Right lobe of liver (tissue), 4 donors: Measurements from ENCODE around the gene OSBPL5.

Experiments
- CTCF ChIP-seq, 4 donors: fragments of 200-600 bp in 3 of 4; fragments of 450-650 bp in 1 of 4; IDR thresholded peaks; one replicate each; pipeline versions ENCODE4 v1.5.1 to v1.8.0; 2016 to 2022; ENCODE audit warnings: antibody characterized with exemption in 4 of 4, mild to moderate bottlenecking in 2 of 4
- POLR2A ChIP-seq: fragments of 450-650 bp; IDR thresholded peaks from one replicate; pipeline ENCODE4 v1.6.1; 2017; ENCODE audit warnings: antibody characterized with exemption, mild to moderate bottlenecking
- donor health status: DM: no; HTN: no; CAD: no.
- donor health status: DM: no; HTN: no; CAD: no.
- donor health status: DM: no; HTN: yes; CAD: no.

DNA sequence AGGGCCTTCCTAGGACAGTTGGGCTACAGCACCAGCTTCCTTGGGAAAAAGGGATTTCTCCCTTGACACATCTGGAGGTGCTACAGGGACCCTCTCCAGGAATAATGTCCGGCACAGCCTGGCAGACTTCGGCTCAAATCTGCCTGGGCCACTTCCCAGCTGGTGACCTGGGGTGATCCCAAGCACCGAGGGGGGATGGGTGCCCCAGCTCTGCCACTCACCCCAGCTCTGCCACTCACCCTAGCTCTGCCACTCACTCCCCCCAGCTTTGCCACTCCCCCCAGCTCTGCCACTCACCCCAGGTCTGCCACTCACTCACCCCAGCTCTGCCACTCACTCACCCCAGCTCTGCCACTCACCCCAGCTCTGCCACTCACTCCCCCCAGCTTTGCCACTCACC lies 9.9 kb downstream of the OSBPL5 start:
- TF ChIP-seq CTCF (IDR thresholded peaks at IDR 0.05) (no peak), POLR2A (no peak)
